HG03196 (cell line): Measurements from ENCODE around the gene OSGIN1.
"Not testable (repeated sequence)": the region's sequence is repeated elsewhere in the genome, so short reads cannot be mapped to it uniquely, and the experiment has no call there.

ENCODE experiments used
- ATAC-seq: cut with Tn5 transposase; IDR thresholded peaks from one replicate; pipeline ENCODE4 v1.9.1; 2021; ENCODE audit not compliant: unreplicated experiment

The OSGIN1 gene

DNA sequence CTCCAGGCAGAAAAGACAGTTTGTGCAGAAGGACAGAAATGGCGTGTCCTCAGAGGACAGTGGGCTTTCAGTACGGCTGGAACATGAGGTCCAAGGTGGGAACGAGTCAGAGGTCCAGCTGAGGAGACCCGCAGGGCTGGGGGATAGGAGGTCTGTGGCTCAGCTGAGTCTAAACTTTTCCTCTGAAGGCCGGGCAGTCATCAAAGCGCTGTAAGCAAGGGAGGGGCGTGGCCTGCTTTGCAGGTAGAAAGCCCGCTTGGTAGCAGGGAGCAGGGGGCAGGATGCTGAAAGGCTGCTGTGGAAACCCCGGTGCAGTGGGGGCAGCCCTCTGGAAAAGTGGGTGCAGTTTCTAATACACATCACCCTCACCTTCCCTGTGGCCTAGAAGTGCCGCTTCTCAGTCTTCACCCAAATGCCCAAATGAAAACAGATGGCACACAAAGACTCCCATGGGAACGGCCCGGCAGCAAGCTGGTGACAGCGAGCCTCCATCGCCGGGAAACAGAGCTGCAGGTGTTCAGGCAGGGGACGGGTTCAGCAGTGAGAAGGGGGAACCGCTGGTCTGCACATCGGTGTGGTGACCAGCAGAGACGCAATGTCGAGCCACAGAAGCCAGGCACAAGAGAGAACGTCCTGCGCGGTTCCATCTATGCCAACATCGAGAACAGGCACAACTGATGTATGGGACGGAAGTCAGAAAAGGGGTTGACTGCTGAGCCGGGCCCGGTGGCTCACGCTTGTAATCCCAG, 12.2 kb upstream of the OSGIN1 start:
- no peak for ATAC-seq

DNA sequence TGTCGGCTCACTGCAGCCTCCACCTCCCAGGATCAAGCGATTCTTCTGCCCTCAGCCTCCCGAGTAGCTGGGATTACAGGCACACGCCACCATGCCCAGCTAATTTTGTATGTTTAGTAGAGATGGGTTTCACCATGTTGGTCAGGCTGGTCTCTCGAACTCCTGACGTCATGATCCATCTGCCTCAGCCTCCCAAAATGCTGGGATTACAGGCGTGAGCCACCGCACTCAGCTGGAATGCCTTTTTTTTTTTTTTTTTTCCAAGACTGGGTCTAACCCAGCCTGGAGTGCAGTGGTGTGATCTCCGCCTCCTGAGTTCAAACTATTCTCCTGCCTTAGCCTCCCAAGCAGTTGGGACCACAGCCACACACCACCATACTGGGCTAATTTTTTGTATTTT, 11.5 kb upstream of the OSGIN1 start:
- ATAC-seq: not testable (repeated sequence)

DNA sequence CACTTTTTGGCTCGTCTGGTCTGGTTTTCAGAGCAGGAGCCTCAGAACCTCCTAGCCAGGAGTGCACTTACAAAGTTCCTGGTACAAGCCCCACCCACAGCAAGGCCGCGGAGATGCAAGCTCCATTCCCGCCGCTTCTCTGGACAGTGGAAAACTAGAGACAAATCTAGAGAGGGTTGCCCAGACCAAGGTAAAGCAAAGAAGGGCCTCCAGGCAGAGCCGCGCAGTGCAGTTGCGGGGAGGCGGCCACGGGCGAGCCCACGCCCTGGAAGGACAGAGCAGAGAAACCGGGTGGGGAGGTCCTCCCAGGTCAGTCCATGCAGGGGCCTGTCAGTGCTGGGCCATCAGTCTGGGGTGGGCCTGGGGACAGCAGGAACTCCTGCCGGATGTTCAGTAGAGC, 11.0 kb upstream of the OSGIN1 start:
- no peak for ATAC-seq

GRCh38 chr16:83942815-83943515, 10.1 kb upstream of the OSGIN1 start:
- no peak for ATAC-seq

GRCh38 chr16:83943516-83944050, 9.5 kb upstream of the OSGIN1 start:
- ATAC-seq: no peak

DNA sequence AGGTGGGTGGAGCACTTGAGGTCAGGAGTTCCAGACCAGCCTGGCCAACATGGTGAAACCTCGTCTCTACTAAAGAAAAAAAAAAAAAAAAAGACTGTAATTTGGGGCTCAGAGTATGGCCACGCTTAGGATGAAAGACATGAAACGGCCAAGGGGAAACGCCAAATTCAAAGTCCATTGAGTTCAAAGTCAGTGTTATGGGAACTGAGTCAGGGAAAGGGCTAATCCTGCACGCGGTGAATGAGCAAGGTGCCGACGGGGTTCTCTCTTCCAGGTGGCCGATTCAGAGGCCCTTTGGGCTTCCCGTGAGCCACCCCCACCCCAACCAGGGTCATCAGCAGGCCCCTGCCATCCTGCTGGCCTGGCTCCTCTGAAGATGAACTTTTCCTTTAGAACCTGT, 7.5 kb upstream of the OSGIN1 start:
- ATAC-seq: no peak

GRCh38 chr16:83946154-83946780, 6.8 kb upstream of the OSGIN1 start:
- no peak for ATAC-seq

- ATAC-seq: no peak
Measured at GRCh38 chr16:83946781-83947566, 6.1 kb upstream of the OSGIN1 start.

DNA sequence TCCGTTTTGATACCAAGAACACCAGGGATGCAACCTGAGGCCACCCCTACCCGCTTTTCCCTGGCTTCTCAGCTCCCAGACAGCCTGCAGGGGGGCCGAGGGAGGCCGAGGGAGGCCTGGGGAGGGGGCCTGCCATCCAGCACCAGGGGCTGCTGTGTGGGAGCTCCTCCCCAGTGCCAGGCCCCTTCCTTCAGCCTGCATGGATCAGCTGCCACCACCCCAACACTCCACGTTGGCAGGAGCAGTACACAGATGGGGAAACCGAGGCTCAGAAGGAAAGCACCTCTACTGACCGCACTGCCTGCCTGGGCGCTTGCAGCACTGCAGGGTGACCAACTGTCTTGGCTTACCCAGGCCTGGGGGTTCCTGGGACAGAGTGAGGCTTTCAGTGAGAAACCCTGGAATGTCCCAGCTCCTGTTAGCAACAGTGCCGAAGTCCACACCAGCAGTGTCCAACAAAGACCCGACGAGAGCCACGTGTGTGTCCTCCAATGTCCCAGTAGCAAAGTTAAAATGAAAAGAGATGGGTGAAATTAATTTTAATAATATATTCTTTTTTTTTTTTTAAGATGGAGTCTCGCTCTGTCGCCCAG, 5.3 kb upstream of the OSGIN1 start:
- ATAC-seq: no peak

- no peak for ATAC-seq
Measured at GRCh38 chr16:83948914-83949723, 3.9 kb upstream of the OSGIN1 start.

DNA sequence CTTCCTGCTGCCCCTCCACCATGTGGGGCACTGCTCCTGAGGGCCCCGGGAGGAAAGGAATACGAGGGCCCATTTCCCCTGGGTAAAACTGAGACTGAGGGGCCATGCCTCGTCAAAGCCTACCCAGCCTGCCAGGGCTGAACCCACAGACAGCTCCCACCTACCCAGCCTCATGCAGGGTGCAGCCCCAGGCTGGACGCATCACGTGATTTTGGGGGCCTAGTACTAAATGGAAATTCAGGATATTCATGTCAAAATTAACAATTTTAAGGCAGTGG, 3.4 kb upstream of the OSGIN1 start:
- ATAC-seq: no peak

- not testable (repeated sequence) for ATAC-seq
Measured at GRCh38 chr16:83950862-83951399, 2.1 kb upstream of the OSGIN1 start.

- ATAC-seq: no peak
Measured at GRCh38 chr16:83951544-83951943, 1.5 kb upstream of the OSGIN1 start.

DNA sequence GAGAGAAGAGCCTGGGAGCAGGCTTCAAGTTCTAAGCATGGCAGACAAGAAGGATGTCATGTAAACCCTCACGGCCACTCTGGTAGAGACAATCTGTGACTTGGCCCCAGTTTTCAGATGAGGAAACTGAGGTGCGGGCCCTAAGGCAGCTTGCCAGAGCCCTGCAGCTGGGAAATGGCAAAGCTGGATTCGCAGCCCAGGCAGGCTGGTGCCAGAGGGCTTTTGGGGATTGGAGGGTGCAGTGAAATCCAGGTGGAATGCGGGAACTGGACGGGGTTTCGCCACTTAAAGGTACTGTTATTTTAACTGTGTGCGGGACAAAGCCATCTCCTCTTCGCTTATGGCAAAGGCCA, 477 bp upstream of the OSGIN1 start:
- ATAC-seq: no peak

DNA sequence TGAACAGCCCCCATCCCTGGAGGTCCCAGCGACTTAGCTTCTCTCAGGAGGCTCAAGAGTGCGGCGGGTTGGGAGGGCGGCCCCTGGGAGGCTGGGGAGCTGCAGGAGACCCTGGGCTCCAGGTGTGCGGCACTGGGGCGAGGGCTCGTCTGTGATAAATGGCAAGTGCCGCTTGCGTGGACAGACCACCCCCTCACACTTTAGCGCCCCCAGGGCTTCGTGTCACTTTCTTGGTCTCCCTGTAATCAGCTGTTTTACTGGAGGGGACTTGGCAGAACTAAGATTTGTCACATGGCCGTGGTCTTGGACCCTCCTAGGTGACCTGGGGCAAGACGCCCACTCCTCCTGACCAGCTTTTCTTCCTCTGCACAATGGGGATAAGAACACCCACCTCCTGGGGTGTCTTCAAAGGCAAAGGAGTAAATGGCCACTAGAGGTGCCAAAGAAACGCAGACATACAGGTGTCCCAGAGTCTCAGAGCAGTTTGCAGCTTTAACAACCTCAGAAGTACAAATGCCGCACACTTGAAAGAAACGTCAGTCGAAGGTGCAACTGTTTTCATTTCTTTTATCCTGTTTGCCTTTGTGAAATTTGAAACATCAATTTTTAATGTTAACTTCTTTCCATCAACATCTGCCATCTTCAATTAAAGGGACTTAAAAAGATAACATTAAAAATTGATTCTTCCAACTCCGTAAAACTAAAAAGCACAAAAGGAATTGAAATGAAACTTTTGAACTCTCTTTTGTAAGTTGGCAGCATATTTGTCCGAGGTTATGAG, 946 bp downstream of the OSGIN1 start:
- ATAC-seq: no peak

GRCh38 chr16:83954577-83955016, 1.6 kb downstream of the OSGIN1 start:
- ATAC-seq: no peak

GRCh38 chr16:83955218-83956130, 2.4 kb downstream of the OSGIN1 start:
- no peak for ATAC-seq
